Fibroblast of mammary gland (primary cell): Measurements from ENCODE around the gene PTPRM.

Experiments used
- DNase-seq: peaks from one replicate; pipeline ENCODE4 v3.0.0-alpha.2; 2010; ENCODE audit warnings: low read depth
- H3K4me3 ChIP-seq: 2 replicates; pipeline ENCODE4 v1.5.1; 2011; ENCODE audit warnings: low read depth, mild to moderate bottlenecking, low read length, moderate library complexity; ENCODE audit not compliant: control insufficient read depth
- TF ChIP-seq, protein P1 (sequence below): conservative IDR thresholded peaks from 2 replicates; pipeline ENCODE4 v1.5.1; 2011; ENCODE audit warnings: low read depth, low read length, inconsistent platforms; ENCODE audit not compliant: control insufficient read depth, insufficient read depth

Gene PTPRM

DNA sequence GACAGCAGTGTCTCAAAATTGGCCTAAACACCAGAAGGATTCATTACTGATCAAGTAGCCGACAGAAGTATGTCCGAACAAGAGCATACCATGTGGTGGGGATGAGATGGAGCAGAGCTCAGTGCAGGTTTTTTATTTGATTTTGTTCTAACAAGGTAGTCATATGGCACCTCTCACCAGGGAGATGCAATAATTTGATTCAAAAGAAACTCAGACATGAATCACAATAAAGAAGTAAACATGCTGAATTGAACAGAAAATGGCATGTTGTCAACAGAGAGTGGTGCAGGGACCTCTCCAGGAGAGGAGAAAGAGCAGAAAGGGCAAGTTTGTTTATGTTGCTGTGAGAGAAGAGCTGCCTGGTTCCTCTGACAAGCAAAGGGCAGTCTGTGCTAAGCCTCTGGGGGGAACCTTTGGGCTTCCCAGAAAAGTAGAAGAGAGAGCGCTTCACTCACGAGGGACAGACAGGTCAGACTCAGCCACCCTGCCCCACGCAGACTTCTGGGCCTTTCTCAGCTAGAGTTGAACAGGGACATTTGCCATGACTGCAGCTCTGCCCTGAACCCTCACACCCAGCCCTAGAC lies 690.8 kb downstream of the PTPRM start:
- TF ChIP-seq, protein P1, sequence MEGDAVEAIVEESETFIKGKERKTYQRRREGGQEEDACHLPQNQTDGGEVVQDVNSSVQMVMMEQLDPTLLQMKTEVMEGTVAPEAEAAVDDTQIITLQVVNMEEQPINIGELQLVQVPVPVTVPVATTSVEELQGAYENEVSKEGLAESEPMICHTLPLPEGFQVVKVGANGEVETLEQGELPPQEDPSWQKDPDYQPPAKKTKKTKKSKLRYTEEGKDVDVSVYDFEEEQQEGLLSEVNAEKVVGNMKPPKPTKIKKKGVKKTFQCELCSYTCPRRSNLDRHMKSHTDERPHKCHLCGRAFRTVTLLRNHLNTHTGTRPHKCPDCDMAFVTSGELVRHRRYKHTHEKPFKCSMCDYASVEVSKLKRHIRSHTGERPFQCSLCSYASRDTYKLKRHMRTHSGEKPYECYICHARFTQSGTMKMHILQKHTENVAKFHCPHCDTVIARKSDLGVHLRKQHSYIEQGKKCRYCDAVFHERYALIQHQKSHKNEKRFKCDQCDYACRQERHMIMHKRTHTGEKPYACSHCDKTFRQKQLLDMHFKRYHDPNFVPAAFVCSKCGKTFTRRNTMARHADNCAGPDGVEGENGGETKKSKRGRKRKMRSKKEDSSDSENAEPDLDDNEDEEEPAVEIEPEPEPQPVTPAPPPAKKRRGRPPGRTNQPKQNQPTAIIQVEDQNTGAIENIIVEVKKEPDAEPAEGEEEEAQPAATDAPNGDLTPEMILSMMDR, result no peak

DNA sequence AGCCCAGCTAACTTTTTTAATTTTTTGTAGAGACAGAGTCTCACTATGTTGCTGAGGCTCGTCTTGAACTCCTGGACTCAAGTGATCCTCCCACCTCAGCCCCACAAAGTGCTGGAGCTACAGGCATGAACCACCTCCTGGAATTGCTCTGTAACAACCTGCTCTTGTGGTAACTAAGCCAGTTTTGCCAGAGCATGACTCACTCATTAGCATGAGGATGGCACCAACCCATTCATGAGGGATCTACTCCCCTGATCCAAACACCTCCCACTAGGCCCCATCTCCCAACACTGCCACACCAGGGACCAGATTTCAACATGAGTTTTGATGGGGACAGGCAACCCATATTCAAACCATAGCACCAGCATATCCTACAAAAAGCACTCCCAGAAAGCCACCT lies 693.2 kb downstream of the PTPRM start:
- DNase-seq, result peak; percentile 17
- H3K4me3 ChIP-seq, result no peak overlapping the region
- TF ChIP-seq, protein P1, result no peak

More for the DNA sequence above, 690.8 kb downstream of the PTPRM start:
- no peak for DNase-seq
- no peak overlapping the region for H3K4me3 ChIP-seq

DNA sequence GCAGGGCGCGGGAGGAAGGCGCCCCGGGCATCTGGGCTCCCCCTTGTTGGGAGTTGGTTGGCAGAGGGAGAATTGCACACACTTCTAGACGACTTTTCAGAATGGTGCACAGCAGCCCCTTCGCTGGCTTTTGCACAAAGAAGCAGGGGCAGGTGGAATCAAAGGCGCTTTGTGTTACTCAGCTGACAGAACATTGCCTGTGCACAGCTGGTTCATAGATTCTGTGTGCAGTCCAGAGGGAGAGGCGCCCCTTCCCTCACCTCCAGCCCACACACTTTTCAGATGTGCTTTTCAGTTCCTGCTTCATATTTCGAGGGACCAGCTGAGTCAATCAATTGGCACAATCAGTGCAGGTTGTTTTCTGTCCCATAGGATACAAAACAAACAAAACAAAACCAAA lies 693.7 kb downstream of the PTPRM start:
- no peak overlapping the region for H3K4me3 ChIP-seq
- no peak for DNase-seq
- TF ChIP-seq, protein P1, result no peak

DNA sequence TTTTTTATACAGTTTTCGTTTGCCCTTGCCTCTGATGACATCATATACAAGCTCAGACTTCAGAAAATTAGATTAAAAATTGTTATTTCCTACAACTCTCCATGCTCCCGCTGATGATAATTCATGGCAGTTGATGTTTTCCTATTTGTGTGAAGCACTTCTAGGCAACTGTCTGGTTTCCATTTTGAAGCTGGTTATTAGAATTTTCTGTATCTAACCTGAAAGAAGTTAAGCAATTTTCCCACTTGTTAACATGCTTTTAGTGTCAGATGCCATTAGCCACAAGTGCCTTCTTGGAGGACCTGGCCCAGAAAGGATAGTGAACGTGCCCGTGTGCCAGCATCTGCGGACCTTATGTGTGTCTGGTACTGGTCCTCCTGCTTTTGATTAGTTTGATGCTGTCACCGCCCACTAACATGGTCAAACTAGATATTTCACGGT lies 694.6 kb downstream of the PTPRM start:
- TF ChIP-seq, protein P1, result no peak
- DNase-seq, result no peak
- H3K4me3 ChIP-seq, result no peak overlapping the region

DNA sequence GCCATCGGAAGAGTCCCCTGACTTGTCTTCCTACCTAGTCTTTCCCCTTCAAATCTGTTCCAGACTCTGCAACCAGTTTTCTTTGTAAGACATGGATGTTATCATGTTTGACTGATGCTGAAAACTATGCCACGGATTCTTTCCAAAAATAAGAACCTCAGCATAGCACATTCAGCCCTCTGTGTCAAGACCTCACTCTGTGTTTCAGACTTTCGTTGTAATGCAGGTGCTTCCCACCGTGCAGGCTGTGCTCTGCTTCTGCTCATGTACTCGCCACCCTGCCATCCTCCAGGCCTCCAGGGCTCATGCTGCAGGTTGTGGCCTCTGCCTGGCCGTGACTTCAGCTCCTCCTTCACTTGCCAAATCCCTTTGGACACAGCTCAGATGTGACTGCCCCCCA lies 695.1 kb downstream of the PTPRM start:
- TF ChIP-seq, protein P1, result no peak

DNA sequence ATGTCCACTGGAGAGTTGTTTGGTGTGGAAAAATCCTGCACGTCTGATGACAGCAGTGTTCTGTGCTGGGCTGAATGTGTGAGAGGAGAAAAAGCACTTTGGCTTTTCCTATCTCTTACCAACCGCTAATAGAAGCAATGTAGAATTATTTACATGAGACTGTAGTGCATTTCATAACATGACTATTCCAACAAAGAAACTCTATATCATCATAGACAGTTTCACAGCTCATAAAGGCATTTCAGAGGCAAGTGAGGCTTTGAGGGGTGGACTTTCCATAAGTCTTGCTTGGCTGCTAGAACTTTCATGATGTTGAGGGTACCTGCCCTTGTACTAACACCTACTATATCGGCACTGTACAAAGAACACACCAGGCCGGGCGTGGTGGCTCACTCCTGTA lies 697.0 kb downstream of the PTPRM start:
- DNase-seq, result no peak
- TF ChIP-seq, protein P1, result no peak
- H3K4me3 ChIP-seq, result no peak overlapping the region

More for the DNA sequence above, 695.1 kb downstream of the PTPRM start:
- no peak overlapping the region for H3K4me3 ChIP-seq
- DNase-seq, result no peak
